Transverse colon (tissue), 4 donors: ENCODE measurements around the gene SEMA5B. TPM values are rescaled to one million over a fixed set of nuclear protein-coding genes. Genes with fewer than 3 reads are reported as not detected.

Experiments
- DNase-seq: peaks from one replicate; pipeline ENCODE4 v3.0.0-alpha.2; 2019
- H3K27ac ChIP-seq, 4 donors: fragments of 200-600 bp; sonication (generic); 2 replicates each; pipeline ENCODE4 v1.5.1; 2016 to 2018; ENCODE audit warnings: inconsistent platforms in 4 of 4
- H3K27me3 ChIP-seq: fragments of 200-600 bp; sonication (generic); 2 replicates; pipeline ENCODE4 v1.5.1; 2017; ENCODE audit warnings: inconsistent platforms
- H3K36me3 ChIP-seq, 4 donors: fragments of 200-600 bp; sonication (generic); 2 replicates each; pipeline ENCODE4 v1.5.1; 2017 to 2019; ENCODE audit warnings: inconsistent platforms in 4 of 4
- H3K4me1 ChIP-seq, 4 donors: fragments of 200-600 bp; sonication (generic); 2 replicates each; pipeline ENCODE4 v1.5.1; 2017 to 2020; ENCODE audit warnings: inconsistent platforms in 4 of 4
- H3K4me3 ChIP-seq, 4 donors: fragments of 200-600 bp; sonication (generic); 1 replicate in 1 of 4; 2 replicates in 3 of 4; pipeline versions ENCODE4 v1.5.1 to v1.6.1; 2017 to 2019; ENCODE audit warnings: inconsistent platforms in 4 of 4
- H3K9me3 ChIP-seq, 2 donors: fragments of 200-600 bp; sonication (generic); 2 replicates each; pipeline ENCODE4 v1.5.1; 2017 to 2019; ENCODE audit warnings: inconsistent platforms in 2 of 2
- EP300 ChIP-seq: sonication (generic); formaldehyde crosslinking; IDR thresholded peaks from one replicate; pipeline ENCODE4 v1.6.1; 2017; ENCODE audit warnings: antibody characterized with exemption, low read depth
- POLR2A ChIP-seq: fragments of 450-650 bp; IDR thresholded peaks from one replicate; pipeline ENCODE4 v1.6.1; 2016; ENCODE audit warnings: antibody characterized with exemption, mild to moderate bottlenecking, moderate library complexity
- POLR2AphosphoS5 ChIP-seq, 3 donors: sonication (generic); formaldehyde crosslinking; IDR thresholded peaks; one replicate each; pipeline ENCODE4 v1.6.1; 2016; ENCODE audit warnings: antibody characterized with exemption in 3 of 3
- WGBS, 2 donors: methylation state at CpG; one replicate each; pipeline ENCODE4 v1.1.5; 2018; ENCODE audit warnings: low coverage in 1 of 2; 5-methylcytosine and 5-hydroxymethylcytosine counted together
- in situ Hi-C, 4 donors: fragments of 200-750 bp; cut with MboI; loops; one replicate each; pipeline versions ENCODE4 v1.15.0 to v1.15.1; 2017; ENCODE audit warnings: low sequenced_read_pairs in 3 of 4, low pct_ligation_motif_present in 1 of 4, low pct_unique_long_range_greater_than_20kb in 1 of 4
- intact Hi-C: fragments of 100-400 bp; cut with DNase I; formaldehyde crosslinking; loops from one replicate; pipeline ENCODE4 v1.15.1; 2023; ENCODE audit warnings: low total_unique reads
- total RNA-seq, 4 donors: library from RNA; depleted of rRNA; stranded (reverse); fragments of >200 nt; gene quantifications; one replicate each; pipeline ENCODE4 v1.1.0, GENCODE V29; 2016
- TF ChIP-seq, protein P1 (sequence below), 5 experiments: fragments of 200-600 bp in 3 of 5; fragments of 450-650 bp in 2 of 5; sonication (generic) in 3 of 5; IDR thresholded peaks; 1 replicate in 2 of 5; 2 replicates in 3 of 5; pipeline ENCODE4 v1.5.1; 2016 to 2017; ENCODE audit warnings: antibody characterized with exemption in 5 of 5, inconsistent platforms in 3 of 5, mild to moderate bottlenecking in 2 of 5, moderate library complexity in 1 of 5

SEMA5B gene
- total RNA-seq, 4 donors from 2014 or later: 0.16 to 1.4 (median 0.27) TPM; not detected in 1

GRCh38 chr3:122967765-122968164 lies 59.8 kb downstream of the SEMA5B start:
- 92% methylated on average over 7 of the region's 7 CpGs; no CpG with 5 or more reads in 1 of the 2 donors for WGBS, 2 donors
- Histone ChIP-seq H3K27me3 (no peaks in the 10 kb centered on the region), H3K27ac (no peak overlapping the region), H3K9me3 (no peaks in the 10 kb centered on the region), H3K36me3 (no peaks in the 10 kb centered on the region), H3K4me1 (no peaks in the 10 kb centered on the region), H3K4me3 (no peak overlapping the region)
- intact Hi-C loops: no loop called here
- no peak for TF ChIP-seq POLR2AphosphoS5 (IDR thresholded peaks at IDR 0.05)
- no peak for TF ChIP-seq EP300
- TF ChIP-seq, protein P1, sequence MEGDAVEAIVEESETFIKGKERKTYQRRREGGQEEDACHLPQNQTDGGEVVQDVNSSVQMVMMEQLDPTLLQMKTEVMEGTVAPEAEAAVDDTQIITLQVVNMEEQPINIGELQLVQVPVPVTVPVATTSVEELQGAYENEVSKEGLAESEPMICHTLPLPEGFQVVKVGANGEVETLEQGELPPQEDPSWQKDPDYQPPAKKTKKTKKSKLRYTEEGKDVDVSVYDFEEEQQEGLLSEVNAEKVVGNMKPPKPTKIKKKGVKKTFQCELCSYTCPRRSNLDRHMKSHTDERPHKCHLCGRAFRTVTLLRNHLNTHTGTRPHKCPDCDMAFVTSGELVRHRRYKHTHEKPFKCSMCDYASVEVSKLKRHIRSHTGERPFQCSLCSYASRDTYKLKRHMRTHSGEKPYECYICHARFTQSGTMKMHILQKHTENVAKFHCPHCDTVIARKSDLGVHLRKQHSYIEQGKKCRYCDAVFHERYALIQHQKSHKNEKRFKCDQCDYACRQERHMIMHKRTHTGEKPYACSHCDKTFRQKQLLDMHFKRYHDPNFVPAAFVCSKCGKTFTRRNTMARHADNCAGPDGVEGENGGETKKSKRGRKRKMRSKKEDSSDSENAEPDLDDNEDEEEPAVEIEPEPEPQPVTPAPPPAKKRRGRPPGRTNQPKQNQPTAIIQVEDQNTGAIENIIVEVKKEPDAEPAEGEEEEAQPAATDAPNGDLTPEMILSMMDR (IDR thresholded peaks at IDR 0.05): no peak
- no peak for TF ChIP-seq POLR2A
- DNase-seq: no peak
- in situ Hi-C loops: no loop called here

- Histone ChIP-seq H3K9me3 (no peaks in the 10 kb centered on the region), H3K4me1 (no peaks in the 10 kb centered on the region), H3K27me3 (no peaks in the 10 kb centered on the region), H3K27ac (no peak overlapping the region), H3K36me3 (no peaks in the 10 kb centered on the region), H3K4me3 (no peak overlapping the region)
- in situ Hi-C loops: no loop called here
- WGBS, 2 donors: 74% methylated on average over 4 of the region's 4 CpGs; no CpG with 5 or more reads in 1 of the 2 donors
- no peak for DNase-seq
- no peak for TF ChIP-seq POLR2AphosphoS5 (IDR thresholded peaks at IDR 0.05)
- TF ChIP-seq, protein P1 (IDR thresholded peaks at IDR 0.05): no peak
- no peak for TF ChIP-seq EP300
- TF ChIP-seq POLR2A: no peak
- intact Hi-C loops: no loop called here
Measured at GRCh38 chr3:122967356-122967755, 60.2 kb downstream of the SEMA5B start.

GRCh38 chr3:122966045-122966444 lies 61.5 kb downstream of the SEMA5B start:
- in situ Hi-C loops: no loop called here

GRCh38 chr3:122964811-122965210 lies 62.8 kb downstream of the SEMA5B start:
- WGBS, 2 donors: 28% methylated on average over 2 of the region's 2 CpGs; no CpG with 5 or more reads in 1 of the 2 donors
- intact Hi-C loops (no loop called here), in situ Hi-C loops (no loop called here)
- no peak overlapping the region for H3K4me3 ChIP-seq
- H3K9me3 ChIP-seq: no peaks in the 10 kb centered on the region
- no peaks in the 10 kb centered on the region for H3K4me1 ChIP-seq
- no peak for DNase-seq
- H3K27me3 ChIP-seq: no peaks in the 10 kb centered on the region
- no peak overlapping the region for H3K27ac ChIP-seq
- H3K36me3 ChIP-seq: no peaks in the 10 kb centered on the region
- TF ChIP-seq EP300 (no peak), POLR2A (no peak), POLR2AphosphoS5 (IDR thresholded peaks at IDR 0.05) (no peak)
- TF ChIP-seq, protein P1 (IDR thresholded peaks at IDR 0.05): no peak

More at GRCh38 chr3:122966045-122966444, 61.5 kb downstream of the SEMA5B start:
- TF ChIP-seq, protein P1 (IDR thresholded peaks at IDR 0.05): no peak
- TF ChIP-seq POLR2A (no peak), POLR2AphosphoS5 (IDR thresholded peaks at IDR 0.05) (no peak), EP300 (no peak)
- no peaks in the 10 kb centered on the region for H3K4me1 ChIP-seq
- intact Hi-C loops: no loop called here
- H3K27me3 ChIP-seq: no peaks in the 10 kb centered on the region
- no peaks in the 10 kb centered on the region for H3K36me3 ChIP-seq
- no peak for DNase-seq
- H3K4me3 ChIP-seq: no peak overlapping the region
- H3K27ac ChIP-seq: no peak overlapping the region
- H3K9me3 ChIP-seq: no peaks in the 10 kb centered on the region
